Heart left ventricle (tissue), 16 donors: ENCODE measurements around the gene TAS1R2. TPM values are rescaled to one million over a fixed set of nuclear protein-coding genes. Genes with fewer than 3 reads are reported as not detected.

ENCODE experiments used
- ATAC-seq, 4 donors: fragments of 200-7000 bp; cut with Tn5 transposase; one replicate each; pipeline ENCODE4 v1.9.1; 2020 to 2022; ENCODE audit warnings: moderate library complexity in 4 of 4, mild to moderate bottlenecking in 3 of 4, moderate number of reproducible peaks in 1 of 4
- DNase-seq, 5 donors: peaks; one replicate each; pipeline ENCODE4 v3.0.0-alpha.2; 2020
- H3K27ac ChIP-seq, 12 donors: fragments of 200-600 bp; sonication (generic) in 4 of 12; one replicate each; pipeline versions ENCODE4 v1.5.0 to v1.8.0; 2016 to 2022; ENCODE audit warnings: mild to moderate bottlenecking in 2 of 12
- H3K27me3 ChIP-seq, 9 donors: fragments of 200-600 bp; sonication (generic) in 2 of 9; one replicate each; pipeline versions ENCODE4 v1.5.1 to v1.8.0; 2016 to 2022; ENCODE audit warnings: mild to moderate bottlenecking in 3 of 9
- H3K36me3 ChIP-seq, 9 donors: fragments of 200-600 bp; sonication (generic) in 2 of 9; one replicate each; pipeline versions ENCODE4 v1.5.0 to v1.8.0; 2018 to 2022; ENCODE audit warnings: mild to moderate bottlenecking in 2 of 9
- H3K4me1 ChIP-seq, 12 donors: fragments of 200-600 bp; sonication (generic) in 4 of 12; one replicate each; pipeline versions ENCODE4 v1.5.0 to v1.8.0; 2016 to 2022; ENCODE audit warnings: mild to moderate bottlenecking in 3 of 12
- H3K4me3 ChIP-seq, 12 donors: fragments of 200-600 bp; sonication (generic) in 4 of 12; one replicate each; pipeline versions ENCODE4 v1.5.0 to v1.8.0; 2017 to 2022; ENCODE audit warnings: mild to moderate bottlenecking in 9 of 12, moderate library complexity in 4 of 12
- H3K9me3 ChIP-seq, 12 donors: fragments of 200-600 bp; sonication (generic) in 4 of 12; one replicate each; pipeline versions ENCODE4 v1.5.0 to v1.8.0; 2016 to 2022; ENCODE audit warnings: mild to moderate bottlenecking in 1 of 12
- POLR2A ChIP-seq, 2 donors: fragments of 450-650 bp; IDR thresholded peaks; one replicate each; pipeline ENCODE4 v1.6.1; 2017; ENCODE audit warnings: antibody characterized with exemption in 2 of 2, mild to moderate bottlenecking in 2 of 2, moderate library complexity in 2 of 2
- WGBS, 4 donors: extraction: QIAGEN DNeasy Blood & Tissue Kit in 2 of 4; methylation state at CpG; one replicate each; pipeline versions ENCODE4 v1.1.5 to v1.1.7; 2013 to 2018; 5-methylcytosine and 5-hydroxymethylcytosine counted together
- intact Hi-C, 10 donors: fragments of 100-400 bp; cut with DNase I; formaldehyde crosslinking; loops; one replicate each; pipeline versions ENCODE4 v1.11.1 to v1.14.2; 2022
- polyA plus RNA-seq, 2 donors: library from polyadenylated mRNA; stranded (reverse); fragments of 200-250 nt; gene quantifications; one replicate each; pipeline ENCODE4 v1.2.3, GENCODE V29; 2013
- total RNA-seq, 9 donors: library from RNA; depleted of rRNA in 2 of 9; stranded (reverse); fragments of >200 nt in 2 of 9; fragmentation: NEBNext Ultra II Directional in 3 of 9; extraction: Animal tissue kit (Norgen Biotek cat#: 25700) in 3 of 9; gene quantifications; one replicate each; pipeline versions ENCODE4 v1.1.0 to v1.2.4, GENCODE V29; 2016 to 2023
- TF ChIP-seq, protein P1 (sequence below), 12 donors: fragments of 200-600 bp; sonication (generic) in 4 of 12; IDR thresholded peaks; one replicate each; pipeline versions ENCODE4 v1.5.0 to v1.8.0; 2018 to 2022; ENCODE audit warnings: antibody characterized with exemption in 12 of 12, mild to moderate bottlenecking in 5 of 12
- donor health status: ischemic (EF 13 %, LVEDD 7.1; RV severe dilation, severe dysfunction).
- donor health status: healthy with polysubstance abuse.
- donor health status: DM: no; HTN: yes; CAD: no.
- donor health status: DM: no; HTN: no; CAD: no.
- donor health status: ischemic (EF 25% LVEDD 6.9; RV normal size, moderate dysfunction).
- donor health status: ischemic (EF 25% LVEDD 5.7; RV mildly dilated, moderate dysfunction).
- donor health status: healthy.
- donor health status: DM: yes; HTN: yes; CAD: no.
- donor health status: ischemic (EF 35%, LVEDD 5.7; RV mildly dilated, moderate dysfunction).
- donor health status: nonischemic (EF 11% LVEDD 7.7; RV severe dilation, severe dysfunction).
- donor health status: DM: yes; HTN: yes; CAD: no.
- donor health status: PGD.
- donor health status: ischemic (EF 29% LVEDD 5.4; RV normal size, mild dysfunction).
- donor health status: nonischemic (EF 23%, LVEDD 6.1; RV moderate dilation, normal function).

The TAS1R2 gene
- total and polyA plus RNA-seq, 11 donors: not detected

DNA sequence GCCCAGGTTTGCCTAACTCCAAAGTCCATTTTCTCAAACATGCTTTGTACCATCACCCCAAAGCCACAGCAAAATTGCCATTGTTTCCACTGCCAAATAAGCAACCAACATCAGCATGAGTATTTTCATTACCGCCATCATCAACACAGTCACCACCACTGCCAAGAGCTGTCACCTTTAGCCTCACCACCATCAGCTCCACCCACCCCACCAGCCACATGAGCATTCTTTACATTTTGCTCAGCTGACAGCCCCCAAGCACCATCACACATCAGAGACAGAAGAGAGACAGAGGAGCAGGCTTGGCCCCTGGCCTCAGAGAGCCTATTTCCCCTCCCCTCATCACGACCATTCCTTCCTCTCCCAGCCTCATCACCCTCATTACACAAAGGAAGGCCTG is 42.7 kb downstream of the TAS1R2 start:
- ATAC-seq (no peak), DNase-seq (no peak)
- Histone ChIP-seq H3K27me3 (peaks cover 12 to 62% (median 21%) of the 10 kb centered on the region in 9 donors), H3K4me3 (no peak overlapping the region), H3K27ac (no peak overlapping the region), H3K9me3 (no peaks in the 10 kb centered on the region), H3K36me3 (no peaks in the 10 kb centered on the region), H3K4me1 (peaks cover 0 to 4% (median 0%) of the 10 kb centered on the region in 12 donors)
- WGBS, 4 donors: 36 to 55% (median 50%) methylated on average over 2 of the region's 2 CpGs
- intact Hi-C loops: no loop called here
- TF ChIP-seq POLR2A (IDR thresholded peaks at IDR 0.05): no peak
- TF ChIP-seq, protein P1, sequence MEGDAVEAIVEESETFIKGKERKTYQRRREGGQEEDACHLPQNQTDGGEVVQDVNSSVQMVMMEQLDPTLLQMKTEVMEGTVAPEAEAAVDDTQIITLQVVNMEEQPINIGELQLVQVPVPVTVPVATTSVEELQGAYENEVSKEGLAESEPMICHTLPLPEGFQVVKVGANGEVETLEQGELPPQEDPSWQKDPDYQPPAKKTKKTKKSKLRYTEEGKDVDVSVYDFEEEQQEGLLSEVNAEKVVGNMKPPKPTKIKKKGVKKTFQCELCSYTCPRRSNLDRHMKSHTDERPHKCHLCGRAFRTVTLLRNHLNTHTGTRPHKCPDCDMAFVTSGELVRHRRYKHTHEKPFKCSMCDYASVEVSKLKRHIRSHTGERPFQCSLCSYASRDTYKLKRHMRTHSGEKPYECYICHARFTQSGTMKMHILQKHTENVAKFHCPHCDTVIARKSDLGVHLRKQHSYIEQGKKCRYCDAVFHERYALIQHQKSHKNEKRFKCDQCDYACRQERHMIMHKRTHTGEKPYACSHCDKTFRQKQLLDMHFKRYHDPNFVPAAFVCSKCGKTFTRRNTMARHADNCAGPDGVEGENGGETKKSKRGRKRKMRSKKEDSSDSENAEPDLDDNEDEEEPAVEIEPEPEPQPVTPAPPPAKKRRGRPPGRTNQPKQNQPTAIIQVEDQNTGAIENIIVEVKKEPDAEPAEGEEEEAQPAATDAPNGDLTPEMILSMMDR (IDR thresholded peaks at IDR 0.05): no peak

DNA sequence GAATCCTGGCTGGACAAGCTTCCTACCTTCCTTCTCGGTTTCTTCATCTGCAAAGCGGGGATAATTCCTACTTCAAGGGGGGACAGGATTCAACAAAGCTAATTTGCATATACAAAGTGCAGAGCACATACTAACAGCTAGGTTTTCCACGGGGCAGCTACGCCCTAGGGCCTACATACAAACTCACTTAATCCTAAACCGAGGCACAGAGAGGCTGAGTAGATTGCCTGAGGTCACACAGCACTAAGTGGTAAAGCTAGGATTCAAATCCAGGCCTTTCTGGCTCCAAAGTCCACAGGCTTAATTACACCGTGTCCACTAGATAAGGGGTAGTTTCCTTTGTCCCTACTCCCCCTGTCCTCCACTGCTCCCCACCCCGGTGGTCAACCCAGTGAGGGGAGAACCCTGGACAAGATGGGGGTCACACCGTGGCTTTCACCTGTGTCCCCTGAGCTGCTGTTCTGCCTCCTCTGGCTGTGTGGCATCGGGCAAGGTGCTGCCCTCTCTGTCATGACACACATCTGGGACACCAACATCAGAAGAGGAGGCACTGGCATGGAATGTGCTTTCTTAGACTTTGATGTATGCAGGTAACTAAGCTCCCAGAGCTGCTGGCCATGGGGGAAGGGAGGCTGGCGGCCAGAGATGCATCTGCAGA is 44.5 kb downstream of the TAS1R2 start:
- DNase-seq (no peak), ATAC-seq (no peak)
- intact Hi-C loops: no loop called here
- H3K4me1 ChIP-seq: no peaks in the 10 kb centered on the region
- peaks cover 8 to 58% (median 18%) of the 10 kb centered on the region in 9 donors for H3K27me3 ChIP-seq
- no peaks in the 10 kb centered on the region for H3K36me3 ChIP-seq
- no peak overlapping the region for H3K27ac ChIP-seq
- 42 to 54% (median 49%) methylated on average over 10 of the region's 10 CpGs for WGBS, 4 donors
- no peak overlapping the region for H3K4me3 ChIP-seq
- no peak for TF ChIP-seq POLR2A (IDR thresholded peaks at IDR 0.05)
- TF ChIP-seq, protein P1 (IDR thresholded peaks at IDR 0.05): no peak
- no peaks in the 10 kb centered on the region for H3K9me3 ChIP-seq

DNA sequence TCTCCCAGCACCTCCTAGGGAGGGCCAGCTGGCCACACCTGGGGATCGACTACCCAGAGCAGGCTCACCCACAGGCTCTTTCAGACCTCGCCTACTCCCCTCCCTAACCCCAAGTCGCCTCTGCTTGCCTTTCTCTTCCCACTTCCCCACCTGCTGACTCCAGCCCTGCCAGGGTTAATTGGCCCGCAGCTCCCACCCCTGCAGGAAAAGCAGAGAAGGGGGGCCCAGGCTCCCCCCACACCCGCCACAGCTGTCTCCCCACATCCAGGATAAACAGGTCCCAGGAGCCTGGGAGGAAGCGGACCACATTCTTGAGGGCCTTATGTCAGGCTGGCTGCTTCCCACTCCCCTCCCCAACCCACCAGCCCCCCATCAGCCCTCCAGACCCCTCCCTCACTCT is 45.0 kb downstream of the TAS1R2 start:
- intact Hi-C loops: no loop called here
- H3K36me3 ChIP-seq: no peaks in the 10 kb centered on the region
- ATAC-seq (no peak), DNase-seq (no peak)
- no peaks in the 10 kb centered on the region for H3K4me1 ChIP-seq
- H3K27ac ChIP-seq: no peak overlapping the region
- no peak for TF ChIP-seq POLR2A (IDR thresholded peaks at IDR 0.05)
- TF ChIP-seq, protein P1 (IDR thresholded peaks at IDR 0.05): no peak
- H3K27me3 ChIP-seq: peaks cover 5 to 52% (median 15%) of the 10 kb centered on the region in 9 donors
- no peak overlapping the region for H3K4me3 ChIP-seq
- no peaks in the 10 kb centered on the region for H3K9me3 ChIP-seq
- WGBS, 4 donors: 31 to 44% (median 34%) methylated on average over 6 of the region's 6 CpGs

DNA sequence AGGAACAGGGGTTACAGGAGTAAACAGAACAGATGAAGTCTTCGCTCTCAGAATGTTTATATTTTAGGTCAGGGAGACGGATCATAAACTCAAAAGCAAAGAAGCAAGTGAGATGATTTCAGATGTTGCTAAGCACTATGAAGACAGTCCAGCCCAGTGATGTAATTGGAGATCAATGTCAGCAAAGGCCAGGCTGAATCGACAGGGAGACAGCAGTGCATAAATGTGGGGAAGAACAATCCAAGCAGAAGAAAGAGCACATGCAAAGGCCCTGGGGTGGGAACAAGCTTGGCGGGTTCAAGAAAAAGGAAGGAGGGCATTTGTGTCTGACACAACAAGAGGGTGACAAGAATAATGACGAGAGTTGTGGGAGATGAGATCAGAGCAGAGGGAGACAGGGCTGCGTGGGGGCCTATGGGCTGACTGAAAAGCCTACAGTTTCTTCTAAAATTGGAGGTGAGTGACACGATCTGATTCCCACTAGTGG is 47.0 kb downstream of the TAS1R2 start:
- WGBS, 4 donors: 84 to 86% (median 86%) methylated on average over 7 of the region's 7 CpGs
- no peak overlapping the region for H3K27ac ChIP-seq
- no peaks in the 10 kb centered on the region for H3K36me3 ChIP-seq
- intact Hi-C loops: no loop called here
- ATAC-seq: no peak
- no peaks in the 10 kb centered on the region for H3K9me3 ChIP-seq
- DNase-seq: no peak
- H3K27me3 ChIP-seq: peaks cover 0 to 40% (median 3%) of the 10 kb centered on the region in 9 donors
- no peak for TF ChIP-seq POLR2A (IDR thresholded peaks at IDR 0.05)
- TF ChIP-seq, protein P1 (IDR thresholded peaks at IDR 0.05): no peak
- no peak overlapping the region for H3K4me3 ChIP-seq
- no peaks in the 10 kb centered on the region for H3K4me1 ChIP-seq
